Measurements from ENCODE around the gene ATP5ME. TPM values are rescaled to one million over a fixed set of nuclear protein-coding genes. Genes with fewer than 3 reads are reported as not detected.

The ATP5ME gene
- total and polyA plus RNA-seq, 2 of the 13 experiments (the other 11 are each of a cell fraction or from before 2014, with no cell fraction given): 305 to 753 TPM

DNA sequence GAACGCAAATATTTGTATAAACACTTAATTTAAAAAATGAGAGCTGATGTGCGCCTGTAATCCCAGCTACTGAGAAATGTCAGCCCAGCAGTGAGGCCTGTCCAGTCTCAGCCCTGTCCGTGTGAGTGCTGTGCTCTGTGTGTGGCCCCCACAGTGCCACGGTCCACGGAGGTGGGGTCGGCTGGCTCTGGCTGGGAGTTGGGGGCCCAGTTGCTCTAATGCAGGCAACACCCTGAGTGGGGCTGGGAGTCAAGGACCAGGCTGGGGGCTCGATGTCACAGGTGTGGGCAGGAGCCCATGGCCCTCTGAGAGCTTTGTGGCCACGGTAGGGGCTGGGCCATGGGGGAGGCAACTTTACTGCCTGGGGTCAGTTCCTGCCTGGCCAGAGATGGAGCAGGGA is 44.4 kb upstream of the ATP5ME start:
- Histone ChIP-seq H3K27me3 (ENCODE audit: control insufficient read depth in 1 of 2, insufficient read depth in 2 of 2, low read length in 2 of 2) (no peaks in the 10 kb centered on the region; a peak in 1 of 5 replicates), H3K79me2 (ENCODE audit: insufficient read depth, low read length) (peaks cover 41% of the 10 kb centered on the region), H3K4me2 (ENCODE audit: low read depth, low read length) (no peak overlapping the region), H3K4me3 (replicated peaks in 1 of 3; ENCODE audit: insufficient read depth in 1 of 3, low read depth in 2 of 3, low read length in 3 of 3) (no peak overlapping the region), H3K27ac (ENCODE audit: extremely low read length, insufficient read depth, low read length) (no peak overlapping the region), H3K4me1 (ENCODE audit: insufficient read depth, low read length) (peaks cover 2% of the 10 kb centered on the region), H3K9ac (ENCODE audit: insufficient read depth, low read depth, low read length) (no peak overlapping the region), H3K36me3 (replicated peaks in 1 of 2; ENCODE audit: control insufficient read depth in 1 of 2, insufficient read depth in 2 of 2, low read length in 2 of 2) (peaks cover 2% of the 10 kb centered on the region in 2 experiments; a peak in 2 of 5 replicates), H4K20me1 (ENCODE audit: insufficient read depth, low read length) (peaks cover 33% of the 10 kb centered on the region; the same call in 1 of the 2 replicates), H3K9me3 (ENCODE audit: low read length) (no peaks in the 10 kb centered on the region), H2AFZ (ENCODE audit: low read length) (no peak overlapping the region)
- POLR2A ChIA-PET: no interaction called here
- BruUV-seq (replicated peaks): no TSS peak
- DNase-seq (ENCODE audit: low spot score) (no peak), ATAC-seq (no peak), FAIRE-seq (no peak)
- intact Hi-C loops (cut with micrococcal nuclease; ENCODE audit: unreplicated experiment) (no loop called here), in situ Hi-C loops (cut with HindIII; ENCODE audit: extremely low pct_ligation_motif_present, low pct_unique_long_range_greater_than_20kb) (no loop called here)
- no peak for TF ChIP-seq ZMYM2 (CRISPR knock-in tag; IDR thresholded peaks at IDR 0.05)
- no peak for TF ChIP-seq FOXM1 (CRISPR knock-in tag; IDR thresholded peaks at IDR 0.05)
- no peak for TF ChIP-seq GTF2F1 (IDR thresholded peaks at IDR 0.05; ENCODE audit: low read length)
- TF ChIP-seq HOMEZ (CRISPR knock-in tag; IDR thresholded peaks at IDR 0.05; ENCODE audit: low read depth): no peak
- no peak for TF ChIP-seq PHB2 (IDR thresholded peaks at IDR 0.05; ENCODE audit: partially characterized antibody)
- no peak for TF ChIP-seq ZHX1 (CRISPR knock-in tag; IDR thresholded peaks at IDR 0.05; ENCODE audit: low read depth)
- TF ChIP-seq RXRB (CRISPR knock-in tag; IDR thresholded peaks at IDR 0.05; ENCODE audit: borderline replicate concordance): no peak
- no peak for TF ChIP-seq ZNF672 (CRISPR knock-in tag; IDR thresholded peaks at IDR 0.05)
- no peak for TF ChIP-seq ZNF790 (CRISPR knock-in tag; IDR thresholded peaks at IDR 0.05; ENCODE audit: borderline replicate concordance)
- TF ChIP-seq ZNF235 (CRISPR knock-in tag; IDR thresholded peaks at IDR 0.05; ENCODE audit: borderline replicate concordance): no peak
- TF ChIP-seq SKI (IDR thresholded peaks at IDR 0.05; ENCODE audit: partially characterized antibody): no peak
- TF ChIP-seq KDM5A (IDR thresholded peaks at IDR 0.05; ENCODE audit: borderline replicate concordance, low read length): no peak
- CTCF ChIA-PET (ENCODE audit: low intra/inter-chr PET ratio, low total read pairs): no interaction called here
- WGBS (ENCODE audit: low lambda C conversion rate): 94% methylated on average over 5 of the region's 8 CpGs

Data from HepG2 (cell line).